ENCODE measurements around the gene SMC1B.
"Not testable (repeated sequence)": the region's sequence is repeated elsewhere in the genome, so short reads cannot be mapped to it uniquely, and the experiment has no call there.

The SMC1B gene

DNA sequence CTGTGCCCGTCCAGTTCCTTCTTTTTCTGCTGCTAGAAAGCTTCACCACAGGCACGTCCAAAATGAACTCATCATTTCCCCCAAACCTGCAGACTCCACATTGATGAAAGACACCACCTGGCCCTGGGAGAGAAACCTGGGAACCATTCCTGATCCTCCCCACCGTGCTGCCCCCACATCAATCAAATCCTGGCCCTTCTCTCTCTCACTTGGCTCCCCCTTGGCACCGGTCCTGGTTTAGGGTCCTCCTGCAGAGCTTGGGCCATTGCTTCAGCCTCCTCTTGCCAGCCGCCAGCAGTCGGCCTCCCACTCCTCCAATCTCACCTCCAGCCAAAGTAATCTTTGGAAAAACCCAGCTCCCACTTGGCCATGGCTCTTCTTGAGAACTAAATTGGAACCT is 38.6 kb upstream of the SMC1B start:
- no peaks in the 10 kb centered on the region for H3K36me3 ChIP-seq (ENCODE audit: insufficient read depth, low read length)
- H3K4me3 ChIP-seq (ENCODE audit: low read length) = no peak overlapping the region
- no peak overlapping the region for H2AFZ ChIP-seq (ENCODE audit: low read depth, low read length)
- H3K27me3 ChIP-seq (ENCODE audit: insufficient read depth, low read length) = peaks cover 20% of the 10 kb centered on the region
- no peaks in the 10 kb centered on the region for H3K4me1 ChIP-seq (ENCODE audit: insufficient read depth, low read length)
- H3K9me3 ChIP-seq (ENCODE audit: low read length) = no peaks in the 10 kb centered on the region

DNA sequence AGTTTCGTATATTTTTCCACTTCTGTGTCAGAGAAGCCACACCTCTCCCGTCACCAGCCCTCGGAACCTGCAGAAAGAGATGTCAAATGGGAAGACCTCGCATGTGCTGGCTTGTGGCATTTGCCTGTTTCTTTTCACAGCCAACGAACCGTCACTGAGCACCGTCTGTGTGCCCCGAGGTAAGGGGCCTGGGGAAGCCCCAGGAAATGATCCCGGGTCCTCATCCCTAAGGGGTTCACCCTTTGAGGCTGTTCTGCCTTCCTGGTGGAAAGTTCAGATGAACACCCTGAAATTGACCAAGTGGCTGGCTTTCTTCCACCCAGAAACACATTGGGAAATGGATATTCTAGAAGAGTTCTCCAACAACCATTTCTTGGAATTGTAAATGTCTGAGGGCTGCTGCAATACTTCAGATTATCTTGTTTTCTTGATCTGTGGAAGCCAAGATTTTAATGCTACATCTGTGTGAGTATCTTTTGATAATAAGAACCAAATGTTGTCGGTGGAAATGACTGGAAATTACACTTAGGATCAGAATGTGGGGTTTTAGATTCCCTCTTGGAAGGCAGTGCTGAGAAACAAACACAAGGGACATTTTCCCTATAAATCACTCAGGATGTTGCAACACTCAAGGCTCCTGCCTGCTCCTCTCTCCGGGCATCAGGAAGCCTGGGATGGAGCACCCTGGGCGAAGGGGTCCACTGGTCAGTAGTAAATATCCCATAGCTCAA is 37.7 kb upstream of the SMC1B start:
- peaks cover 20% of the 10 kb centered on the region for H3K27me3 ChIP-seq (ENCODE audit: insufficient read depth, low read length)
- no peaks in the 10 kb centered on the region for H3K9me3 ChIP-seq (ENCODE audit: low read length)
- H3K36me3 ChIP-seq (ENCODE audit: insufficient read depth, low read length) = no peaks in the 10 kb centered on the region
- no peak overlapping the region for H3K4me3 ChIP-seq (ENCODE audit: low read length)
- H3K4me1 ChIP-seq (ENCODE audit: insufficient read depth, low read length) = no peaks in the 10 kb centered on the region
- H2AFZ ChIP-seq (ENCODE audit: low read depth, low read length) = no peak overlapping the region

DNA sequence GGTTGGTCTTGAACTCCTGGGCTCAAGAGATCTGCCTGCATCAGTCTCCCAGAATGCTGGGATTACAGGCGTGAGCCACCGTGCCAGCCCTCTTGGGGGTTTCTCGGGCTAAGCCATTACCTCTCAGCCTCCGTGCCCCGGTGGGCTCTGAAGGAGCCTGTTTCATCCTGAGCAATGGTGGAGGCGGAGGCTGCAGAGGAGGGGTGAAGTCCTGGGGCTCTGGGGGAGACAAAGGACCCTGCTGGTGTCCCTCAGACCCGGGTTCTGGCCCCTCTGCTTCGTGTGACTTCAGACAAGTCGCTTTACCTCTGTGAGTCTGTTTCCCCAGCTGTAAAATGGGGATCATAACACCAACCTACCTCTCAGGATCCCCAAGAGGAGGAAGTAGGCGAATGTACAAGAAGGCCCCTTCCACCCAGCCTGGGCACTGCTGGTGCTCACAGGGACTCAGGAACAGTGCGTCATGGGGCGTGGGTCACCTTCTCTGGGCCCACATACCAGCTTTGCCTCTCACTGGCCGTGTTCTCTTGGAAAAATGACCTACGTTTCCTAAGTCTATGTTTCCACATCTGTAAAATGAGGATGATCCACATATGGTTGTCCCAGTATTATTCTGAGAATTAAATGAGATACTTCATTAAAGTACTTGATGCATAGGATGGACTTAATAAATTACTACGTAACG is 36.8 kb upstream of the SMC1B start:
- Histone ChIP-seq H3K36me3 (ENCODE audit: insufficient read depth, low read length) (no peaks in the 10 kb centered on the region), H3K4me1 (ENCODE audit: insufficient read depth, low read length) (no peaks in the 10 kb centered on the region), H3K9me3 (ENCODE audit: low read length) (no peaks in the 10 kb centered on the region), H3K27me3 (ENCODE audit: insufficient read depth, low read length) (peaks cover 20% of the 10 kb centered on the region), H3K4me3 (ENCODE audit: low read length) (no peak overlapping the region), H2AFZ (ENCODE audit: low read depth, low read length) (no peak overlapping the region)

DNA sequence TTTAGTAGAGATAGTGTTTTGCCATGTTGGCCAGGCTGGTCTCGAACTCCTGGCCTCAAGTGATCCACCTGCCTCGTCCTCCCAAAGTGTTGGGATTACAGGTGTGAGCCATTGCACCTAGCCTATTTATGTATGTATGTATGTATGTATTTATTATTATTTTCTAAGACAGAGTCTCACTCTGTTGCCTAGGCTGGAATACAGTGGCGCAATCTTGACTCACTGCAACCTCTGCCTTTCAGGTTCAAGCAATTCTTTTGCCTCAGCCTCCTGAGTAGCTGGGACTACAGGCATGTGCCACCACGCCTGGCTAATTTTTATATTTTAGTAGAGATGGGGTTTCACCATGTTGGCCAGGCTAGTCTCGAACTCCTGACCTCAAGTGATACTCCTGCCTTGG is 36.0 kb upstream of the SMC1B start:
- H2AFZ ChIP-seq (ENCODE audit: low read depth, low read length); H3K36me3 ChIP-seq (ENCODE audit: insufficient read depth, low read length); H3K9me3 ChIP-seq (ENCODE audit: low read length); H3K4me3 ChIP-seq (ENCODE audit: low read length); H3K4me1 ChIP-seq (ENCODE audit: insufficient read depth, low read length): not testable (repeated sequence)
- H3K27me3 ChIP-seq (ENCODE audit: insufficient read depth, low read length) = peaks cover 19% of the 10 kb centered on the region

DNA sequence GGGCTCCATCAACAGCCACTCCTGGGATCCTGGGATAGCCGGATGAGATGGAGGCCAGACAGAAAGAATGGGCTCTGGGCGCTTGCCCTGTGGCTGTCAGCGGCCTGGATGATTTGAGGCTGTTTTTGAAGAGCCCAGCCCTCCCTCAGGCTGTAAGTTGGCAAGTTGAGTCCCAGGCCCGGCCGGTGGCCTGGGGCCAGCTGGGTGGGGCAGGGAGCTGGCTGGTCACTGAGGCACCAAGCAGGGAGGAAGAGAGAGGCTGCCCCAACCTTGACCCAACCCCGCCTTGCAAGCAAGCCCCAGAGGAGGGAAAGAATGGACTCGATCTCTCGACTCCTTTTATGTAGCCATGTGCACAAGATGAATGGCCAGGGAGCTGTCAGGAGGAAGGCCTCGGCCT is 35.0 kb upstream of the SMC1B start:
- H3K36me3 ChIP-seq (ENCODE audit: insufficient read depth, low read length) = no peaks in the 10 kb centered on the region

DNA sequence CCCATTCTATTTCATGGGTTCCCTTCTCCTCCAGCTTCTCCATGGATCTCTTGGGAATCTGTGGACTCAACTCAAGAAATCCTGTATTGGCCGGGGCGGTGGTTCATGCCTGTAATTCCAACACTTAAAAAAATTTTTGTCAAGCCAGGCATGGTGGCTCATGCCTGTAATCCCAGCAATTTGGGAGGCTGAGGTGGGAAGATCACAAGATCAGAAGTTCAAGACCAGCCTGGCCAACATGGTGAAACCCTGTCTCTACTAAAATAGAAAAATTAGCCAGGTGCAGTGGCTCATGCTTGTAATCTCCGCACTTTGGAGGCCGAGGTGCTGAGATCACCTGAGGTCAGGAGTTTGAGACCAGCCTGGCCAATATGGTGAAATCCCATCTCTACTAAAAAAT is 34.2 kb upstream of the SMC1B start:
- H2AFZ ChIP-seq (ENCODE audit: low read depth, low read length); H3K4me1 ChIP-seq (ENCODE audit: insufficient read depth, low read length): not testable (repeated sequence)

More for the DNA sequence above, 35.0 kb upstream of the SMC1B start:
- no peak overlapping the region for H3K4me3 ChIP-seq (ENCODE audit: low read length)
- peaks cover 16% of the 10 kb centered on the region for H3K27me3 ChIP-seq (ENCODE audit: insufficient read depth, low read length)
- no peaks in the 10 kb centered on the region for H3K9me3 ChIP-seq (ENCODE audit: low read length)
- no peak overlapping the region for H2AFZ ChIP-seq (ENCODE audit: low read depth, low read length)
- no peaks in the 10 kb centered on the region for H3K4me1 ChIP-seq (ENCODE audit: insufficient read depth, low read length)

DNA sequence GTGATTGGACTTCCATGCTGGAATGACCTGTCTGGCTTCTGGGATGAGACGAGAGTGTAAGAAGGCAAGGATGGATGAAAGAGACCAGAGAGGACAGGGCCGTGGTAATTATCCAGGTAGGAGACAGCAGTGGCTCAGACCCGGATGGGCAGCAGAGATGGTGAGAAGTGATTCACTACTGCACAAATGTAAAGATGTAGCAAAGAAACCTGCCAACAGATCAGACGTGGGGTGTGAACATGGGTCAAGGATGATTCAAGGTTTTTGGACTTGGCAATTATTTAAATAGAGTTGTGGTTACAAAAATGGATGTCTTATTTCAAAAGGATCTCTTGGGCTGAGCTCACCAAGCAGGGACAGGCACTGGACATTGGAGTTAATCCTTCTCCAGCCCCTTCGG is 32.8 kb upstream of the SMC1B start:
- H3K27me3 ChIP-seq (ENCODE audit: insufficient read depth, low read length) = peaks cover 2% of the 10 kb centered on the region
- H2AFZ ChIP-seq (ENCODE audit: low read depth, low read length) = no peak overlapping the region
- no peaks in the 10 kb centered on the region for H3K36me3 ChIP-seq (ENCODE audit: insufficient read depth, low read length)
- H3K9me3 ChIP-seq (ENCODE audit: low read length) = no peaks in the 10 kb centered on the region
- no peak overlapping the region for H3K4me3 ChIP-seq (ENCODE audit: low read length)
- peaks cover 6% of the 10 kb centered on the region for H3K4me1 ChIP-seq (ENCODE audit: insufficient read depth, low read length)

More for the DNA sequence above, 34.2 kb upstream of the SMC1B start:
- not testable (repeated sequence) for H3K27me3 ChIP-seq (ENCODE audit: insufficient read depth, low read length); H3K4me3 ChIP-seq (ENCODE audit: low read length); H3K9me3 ChIP-seq (ENCODE audit: low read length); H3K36me3 ChIP-seq (ENCODE audit: insufficient read depth, low read length)

DNA sequence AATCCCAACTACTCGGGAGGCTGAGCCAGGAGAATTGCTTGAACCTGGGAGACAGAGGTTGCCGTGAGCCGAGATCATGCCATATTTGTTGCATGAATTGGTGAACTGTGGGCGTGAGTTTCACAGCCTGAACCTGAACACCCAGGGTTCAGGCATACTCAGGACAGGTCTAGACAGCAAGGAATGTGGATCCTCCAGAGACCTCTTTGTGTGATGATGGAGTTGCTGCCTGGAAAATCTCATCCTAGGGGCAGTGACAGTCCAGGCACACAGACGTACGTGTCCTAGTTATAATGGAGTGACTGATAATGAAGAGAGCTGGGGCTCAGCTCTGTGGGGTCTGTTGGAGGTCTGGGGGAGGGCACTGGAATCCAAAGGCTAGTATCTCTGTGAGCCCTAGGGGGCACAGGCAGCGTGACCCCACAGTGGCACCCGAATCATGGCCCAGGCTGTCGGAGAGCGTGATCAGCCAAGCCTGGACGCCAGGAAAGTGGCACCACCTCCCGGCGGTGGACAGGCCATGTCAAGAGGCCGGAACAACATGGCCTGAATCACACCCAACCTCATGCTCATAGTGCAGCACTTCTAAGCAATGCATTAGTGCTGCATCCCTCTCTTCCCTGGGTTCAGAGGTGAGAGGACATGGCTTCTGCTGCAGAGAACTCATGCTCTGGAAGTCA is 31.8 kb upstream of the SMC1B start:
- no peak overlapping the region for H3K4me3 ChIP-seq (ENCODE audit: low read length)
- peaks cover 2% of the 10 kb centered on the region for H3K27me3 ChIP-seq (ENCODE audit: insufficient read depth, low read length)
- no peak overlapping the region for H2AFZ ChIP-seq (ENCODE audit: low read depth, low read length)
- H3K36me3 ChIP-seq (ENCODE audit: insufficient read depth, low read length) = no peaks in the 10 kb centered on the region
- no peaks in the 10 kb centered on the region for H3K9me3 ChIP-seq (ENCODE audit: low read length)
- H3K4me1 ChIP-seq (ENCODE audit: insufficient read depth, low read length) = peaks cover 6% of the 10 kb centered on the region

DNA sequence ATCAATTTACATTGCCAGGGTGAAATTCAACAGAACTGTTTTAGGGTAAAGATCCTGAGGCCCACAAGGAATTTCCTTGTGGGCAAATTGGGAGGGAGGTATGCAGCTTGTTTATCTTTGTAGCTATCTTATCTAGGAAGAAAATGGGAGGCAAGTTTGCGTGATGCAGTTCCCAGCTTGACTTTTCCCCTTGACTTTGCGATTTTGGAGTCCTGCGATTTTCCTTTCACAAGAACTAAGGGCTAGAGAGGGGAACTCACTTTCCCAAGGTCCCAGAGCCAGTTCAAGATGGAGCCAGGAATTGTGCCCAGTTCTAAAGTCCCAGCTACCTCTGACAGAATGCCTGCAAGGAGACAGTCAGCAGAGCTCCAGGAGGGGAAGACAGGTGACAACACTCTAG is 30.8 kb upstream of the SMC1B start:
- Histone ChIP-seq H3K36me3 (ENCODE audit: insufficient read depth, low read length) (no peaks in the 10 kb centered on the region), H3K4me1 (ENCODE audit: insufficient read depth, low read length) (peaks cover 6% of the 10 kb centered on the region), H3K4me3 (ENCODE audit: low read length) (no peak overlapping the region), H2AFZ (ENCODE audit: low read depth, low read length) (no peak overlapping the region), H3K27me3 (ENCODE audit: insufficient read depth, low read length) (peaks cover 2% of the 10 kb centered on the region), H3K9me3 (ENCODE audit: low read length) (no peaks in the 10 kb centered on the region)

DNA sequence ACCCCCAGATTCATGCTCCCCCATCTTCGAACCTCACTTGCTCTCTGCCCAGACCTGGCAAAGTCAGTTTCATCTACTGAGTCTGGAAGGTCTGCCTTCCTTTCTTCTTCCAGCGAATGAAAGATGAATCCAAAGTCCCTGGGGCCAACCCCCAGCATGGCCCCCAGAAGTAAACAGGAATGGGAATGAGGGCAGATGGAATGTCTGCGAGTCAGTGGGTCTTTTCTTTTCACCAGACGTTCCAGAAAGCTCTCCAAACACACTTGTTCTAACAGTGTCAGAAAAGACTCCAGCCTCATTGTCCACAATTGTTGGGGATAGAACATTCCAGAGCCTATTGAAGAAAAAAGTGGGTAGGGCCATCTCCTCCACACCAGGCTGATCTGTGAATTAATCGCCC is 28.7 kb upstream of the SMC1B start:
- Histone ChIP-seq H3K36me3 (ENCODE audit: insufficient read depth, low read length) (no peaks in the 10 kb centered on the region), H3K4me1 (ENCODE audit: insufficient read depth, low read length) (peaks cover 6% of the 10 kb centered on the region), H3K9me3 (ENCODE audit: low read length) (no peaks in the 10 kb centered on the region), H3K27me3 (ENCODE audit: insufficient read depth, low read length) (peaks cover 2% of the 10 kb centered on the region), H2AFZ (ENCODE audit: low read depth, low read length) (no peak overlapping the region), H3K4me3 (ENCODE audit: low read length) (no peak overlapping the region)

DNA sequence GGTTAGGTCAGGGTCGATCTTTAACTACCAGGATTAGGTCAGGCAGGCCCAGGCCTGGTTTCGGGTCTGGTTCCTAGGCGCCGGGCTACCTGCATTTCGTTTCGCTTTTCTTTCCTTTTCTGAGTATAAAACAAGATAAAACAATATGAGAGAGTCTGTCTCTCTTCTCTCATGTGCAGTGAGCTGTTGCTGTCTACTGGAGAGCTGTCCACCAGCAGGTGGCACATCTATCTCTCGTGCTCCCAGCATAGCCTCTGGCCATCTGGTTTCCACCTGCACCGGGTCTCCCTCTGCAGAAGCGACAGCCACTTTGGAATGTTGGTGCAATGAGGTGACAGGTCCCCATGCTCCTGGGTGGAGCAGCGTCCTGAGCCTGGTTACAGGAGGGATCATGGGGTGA is 27.7 kb upstream of the SMC1B start:
- Histone ChIP-seq H2AFZ (ENCODE audit: low read depth, low read length) (no peak overlapping the region), H3K36me3 (ENCODE audit: insufficient read depth, low read length) (no peaks in the 10 kb centered on the region), H3K4me3 (ENCODE audit: low read length) (no peak overlapping the region), H3K27me3 (ENCODE audit: insufficient read depth, low read length) (peaks cover 2% of the 10 kb centered on the region), H3K4me1 (ENCODE audit: insufficient read depth, low read length) (peaks cover 6% of the 10 kb centered on the region), H3K9me3 (ENCODE audit: low read length) (no peaks in the 10 kb centered on the region)

DNA sequence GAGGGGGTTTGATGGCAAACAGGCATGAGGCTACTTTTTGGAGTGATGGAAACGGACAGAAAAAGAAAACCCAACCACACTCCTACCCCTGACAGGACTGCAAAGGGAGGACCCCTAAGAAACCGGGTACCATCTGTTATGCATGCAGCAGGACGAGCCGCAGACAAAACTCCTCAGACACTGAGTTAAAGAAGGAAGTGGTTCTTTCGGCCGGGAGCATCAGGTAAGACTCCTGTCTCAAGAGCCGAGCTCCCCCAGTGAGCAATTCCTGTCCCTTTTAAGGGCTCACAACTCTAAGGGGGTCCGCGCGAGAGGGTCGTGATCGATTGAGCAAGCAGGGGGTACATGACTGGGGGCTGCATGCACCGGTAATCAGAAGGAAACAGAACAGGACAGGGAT is 27.3 kb upstream of the SMC1B start:
- not testable (repeated sequence) for H2AFZ ChIP-seq (ENCODE audit: low read depth, low read length); H3K4me3 ChIP-seq (ENCODE audit: low read length)

DNA sequence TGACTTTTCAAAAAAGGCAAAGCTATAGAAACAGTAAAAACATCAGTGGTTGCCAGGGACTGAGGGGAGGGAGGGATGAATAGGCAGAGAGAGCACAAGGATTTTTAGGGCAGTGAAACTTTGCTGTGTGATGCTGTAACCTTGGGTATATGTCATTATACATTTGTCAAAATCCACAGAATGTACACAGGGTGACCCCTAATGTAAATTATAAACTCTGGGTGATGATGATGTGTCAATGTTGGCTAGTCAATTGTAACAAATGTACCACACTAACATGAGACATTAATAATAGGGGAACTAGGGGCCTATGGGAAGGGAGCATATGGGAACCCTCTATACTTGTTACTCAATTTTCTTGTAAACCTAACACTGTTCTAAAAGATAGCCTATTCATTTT is 24.9 kb upstream of the SMC1B start:
- H3K4me3 ChIP-seq (ENCODE audit: low read length) = no peak overlapping the region
- no peak overlapping the region for H2AFZ ChIP-seq (ENCODE audit: low read depth, low read length)
- H3K4me1 ChIP-seq (ENCODE audit: insufficient read depth, low read length) = peaks cover 11% of the 10 kb centered on the region
- peaks cover 2% of the 10 kb centered on the region for H3K27me3 ChIP-seq (ENCODE audit: insufficient read depth, low read length)
- H3K9me3 ChIP-seq (ENCODE audit: low read length) = no peaks in the 10 kb centered on the region
- no peaks in the 10 kb centered on the region for H3K36me3 ChIP-seq (ENCODE audit: insufficient read depth, low read length)

More for the DNA sequence above, 27.3 kb upstream of the SMC1B start:
- not testable (repeated sequence) for H3K27me3 ChIP-seq (ENCODE audit: insufficient read depth, low read length); H3K36me3 ChIP-seq (ENCODE audit: insufficient read depth, low read length); H3K4me1 ChIP-seq (ENCODE audit: insufficient read depth, low read length); H3K9me3 ChIP-seq (ENCODE audit: low read length)

Measured in neuron (in vitro differentiated cells).